HEK293 (cell line): ENCODE measurements around the gene CCDC28B.
A peak's percentile ranks its signal among the peaks of the same experiment; 100 is the strongest.

ENCODE experiments used
- CTCF ChIA-PET: fragments of 350-600 bp; formaldehyde crosslinking; extraction: SDS; loops from one replicate; lab custom pipeline; 2021; ENCODE audit warnings: antibody characterized with exemption; lab: Yijun Ruan, JAX
- POLR2A ChIA-PET: fragments of 300-600 bp; formaldehyde crosslinking; extraction: SDS; loops from one replicate; lab custom pipeline; 2020; ENCODE audit warnings: antibody characterized with exemption, inconsistent platforms; lab: Yijun Ruan, JAX
- H3K27ac ChIP-seq: fragments of 200-500 bp; sonication (Bioruptor generic); 2 replicates; pipeline ENCODE4 v1.5.1; 2014; ENCODE audit warnings: low read depth, low read length, control low read depth, inconsistent platforms; ENCODE audit errors: extremely low read depth
- H3K36me3 ChIP-seq, 2 experiments: fragments of 200-500 bp in 1 of 2; sonication (Bioruptor generic) in 1 of 2; 1 replicate in 1 of 2; 2 replicates in 1 of 2; pipeline ENCODE4 v1.5.1; 2014 to 2017; ENCODE audit warnings: inconsistent platforms in 2 of 2, low read length in 2 of 2; ENCODE audit not compliant: control insufficient read depth in 2 of 2, insufficient read depth in 1 of 2
- H3K4me1 ChIP-seq: fragments of 200-500 bp; sonication (Bioruptor generic); 2 replicates; pipeline ENCODE4 v1.5.1; 2014; ENCODE audit warnings: mild to moderate bottlenecking, low read length, inconsistent platforms; ENCODE audit not compliant: control insufficient read depth, insufficient read depth
- H3K4me3 ChIP-seq: 2 replicates; pipeline ENCODE4 v1.5.1; 2011; ENCODE audit warnings: low read depth, mild to moderate bottlenecking, control low read depth, low read length, moderate library complexity
- H3K9me3 ChIP-seq: fragments of 200-500 bp; sonication (Bioruptor generic); 2 replicates; pipeline ENCODE4 v1.5.1; 2014; ENCODE audit warnings: low read depth, low read length, inconsistent platforms; ENCODE audit not compliant: control insufficient read depth, insufficient read depth
- KLF1 ChIP-seq: fragments of 450-650 bp; formaldehyde crosslinking; IDR thresholded peaks from 2 replicates; pipeline ENCODE4 v1.5.1; 2016; ENCODE audit warnings: missing biosample characterization, missing genetic modification characterization
- PRDM1 ChIP-seq: fragments of 450-650 bp; formaldehyde crosslinking; IDR thresholded peaks from 2 replicates; pipeline ENCODE4; 2016; ENCODE audit warnings: missing biosample characterization, missing genetic modification characterization
- SP7 ChIP-seq: fragments of 450-650 bp; formaldehyde crosslinking; IDR thresholded peaks from 2 replicates; pipeline ENCODE4 v1.5.1; 2016; ENCODE audit warnings: missing biosample characterization, missing genetic modification characterization
- YY2 ChIP-seq: fragments of 450-650 bp; formaldehyde crosslinking; IDR thresholded peaks from 2 replicates; pipeline ENCODE4 v1.5.1; 2016; ENCODE audit warnings: missing biosample characterization, missing genetic modification characterization
- ZFP3 ChIP-seq: fragments of 450-650 bp; formaldehyde crosslinking; IDR thresholded peaks from 2 replicates; pipeline ENCODE4 v1.5.1; 2016; ENCODE audit warnings: low read depth, missing biosample characterization, missing genetic modification characterization
- ZNF10 ChIP-seq: fragments of 450-650 bp; formaldehyde crosslinking; IDR thresholded peaks from 2 replicates; pipeline ENCODE4 v1.5.1; 2017; ENCODE audit warnings: missing biosample characterization, missing genetic modification characterization
- ZNF416 ChIP-seq: fragments of 450-650 bp; formaldehyde crosslinking; IDR thresholded peaks from 2 replicates; pipeline ENCODE4 v1.5.1; 2016; ENCODE audit warnings: missing biosample characterization, missing genetic modification characterization
- ZNF514 ChIP-seq: fragments of 450-650 bp; formaldehyde crosslinking; IDR thresholded peaks from 2 replicates; pipeline ENCODE4 v1.5.1; 2016; ENCODE audit warnings: missing biosample characterization, missing genetic modification characterization
- ZNF521 ChIP-seq: fragments of 450-650 bp; formaldehyde crosslinking; IDR thresholded peaks from 2 replicates; pipeline ENCODE4 v1.5.1; 2017; ENCODE audit warnings: missing biosample characterization, mild to moderate bottlenecking, missing genetic modification characterization
- ZNF670 ChIP-seq: fragments of 450-650 bp; formaldehyde crosslinking; IDR thresholded peaks from 2 replicates; pipeline ENCODE4 v1.5.1; 2016; ENCODE audit warnings: missing biosample characterization, missing genetic modification characterization, low read depth
- ZNF830 ChIP-seq: fragments of 450-650 bp; IDR thresholded peaks from 2 replicates; pipeline ENCODE4 v1.5.0; 2018; ENCODE audit warnings: missing biosample characterization, missing genetic modification characterization, low read depth, mild to moderate bottlenecking, moderate library complexity
- TF ChIP-seq, protein P1 (sequence below): fragments of 450-650 bp; formaldehyde crosslinking; IDR thresholded peaks from 2 replicates; pipeline ENCODE4 v1.5.1; 2016; ENCODE audit warnings: missing biosample characterization, missing genetic modification characterization
- TF ChIP-seq, protein P2 (sequence below): fragments of 450-650 bp; formaldehyde crosslinking; IDR thresholded peaks from 2 replicates; pipeline ENCODE4 v1.5.1; 2016; ENCODE audit warnings: missing biosample characterization, missing genetic modification characterization
- TF ChIP-seq, protein P3 (sequence below): fragments of 450-650 bp; formaldehyde crosslinking; IDR thresholded peaks from 2 replicates; pipeline ENCODE4 v1.5.1; 2016; ENCODE audit warnings: missing biosample characterization, missing genetic modification characterization, borderline replicate concordance
- TF ChIP-seq, protein P4 (sequence below): fragments of 450-650 bp; formaldehyde crosslinking; IDR thresholded peaks from 2 replicates; pipeline ENCODE4 v1.5.1; 2016; ENCODE audit warnings: missing biosample characterization, missing genetic modification characterization
- TF ChIP-seq, protein P5 (sequence below): fragments of 450-650 bp; formaldehyde crosslinking; IDR thresholded peaks from 2 replicates; pipeline ENCODE4 v1.5.1; 2016; ENCODE audit warnings: missing biosample characterization, missing genetic modification characterization
- TF ChIP-seq, protein P6 (sequence below): fragments of 450-650 bp; formaldehyde crosslinking; IDR thresholded peaks from 2 replicates; pipeline ENCODE4 v1.5.1; 2016; ENCODE audit warnings: missing biosample characterization, missing genetic modification characterization

Gene CCDC28B

DNA sequence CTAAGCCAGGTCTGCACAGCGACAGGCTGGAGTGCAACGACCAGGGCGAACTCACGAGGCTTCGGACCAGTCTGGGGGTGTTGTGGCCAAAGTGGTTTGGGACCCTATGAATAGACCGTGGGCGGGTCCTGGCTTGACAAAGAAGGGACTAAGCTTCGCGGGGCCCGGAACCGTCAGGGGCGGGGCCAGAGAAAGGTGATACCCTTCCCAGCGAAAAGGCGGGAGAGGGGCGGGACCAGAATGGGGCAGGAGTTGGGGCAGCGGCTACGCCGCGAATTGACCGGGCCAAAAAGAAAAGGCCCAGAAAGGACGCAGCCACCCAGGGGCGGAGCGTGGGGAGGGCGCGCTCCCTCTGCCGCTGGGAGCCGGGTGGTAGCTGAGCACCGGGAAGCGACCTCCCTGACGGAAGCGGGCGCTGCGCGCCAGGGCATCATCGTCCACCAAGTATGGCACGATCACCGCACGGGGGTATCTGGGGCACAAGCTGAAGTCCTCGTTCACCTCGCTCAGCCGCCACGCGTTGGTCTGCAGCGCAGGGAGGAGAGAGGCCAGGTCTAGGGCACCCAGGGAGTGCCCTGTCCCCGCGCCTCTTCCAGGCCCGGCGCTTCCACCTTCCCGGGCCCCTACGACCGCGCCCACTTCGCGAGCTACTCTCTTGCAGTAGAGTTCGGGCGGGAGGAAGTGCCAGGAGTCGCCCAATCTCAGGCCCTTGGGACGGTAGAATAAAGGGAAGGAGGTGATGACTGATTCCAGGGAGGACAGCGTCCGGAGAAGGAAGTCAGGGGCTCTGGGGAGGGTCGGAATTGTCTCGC, 40.0 kb downstream of the CCDC28B start (continued):
- TF ChIP-seq, protein P1, sequence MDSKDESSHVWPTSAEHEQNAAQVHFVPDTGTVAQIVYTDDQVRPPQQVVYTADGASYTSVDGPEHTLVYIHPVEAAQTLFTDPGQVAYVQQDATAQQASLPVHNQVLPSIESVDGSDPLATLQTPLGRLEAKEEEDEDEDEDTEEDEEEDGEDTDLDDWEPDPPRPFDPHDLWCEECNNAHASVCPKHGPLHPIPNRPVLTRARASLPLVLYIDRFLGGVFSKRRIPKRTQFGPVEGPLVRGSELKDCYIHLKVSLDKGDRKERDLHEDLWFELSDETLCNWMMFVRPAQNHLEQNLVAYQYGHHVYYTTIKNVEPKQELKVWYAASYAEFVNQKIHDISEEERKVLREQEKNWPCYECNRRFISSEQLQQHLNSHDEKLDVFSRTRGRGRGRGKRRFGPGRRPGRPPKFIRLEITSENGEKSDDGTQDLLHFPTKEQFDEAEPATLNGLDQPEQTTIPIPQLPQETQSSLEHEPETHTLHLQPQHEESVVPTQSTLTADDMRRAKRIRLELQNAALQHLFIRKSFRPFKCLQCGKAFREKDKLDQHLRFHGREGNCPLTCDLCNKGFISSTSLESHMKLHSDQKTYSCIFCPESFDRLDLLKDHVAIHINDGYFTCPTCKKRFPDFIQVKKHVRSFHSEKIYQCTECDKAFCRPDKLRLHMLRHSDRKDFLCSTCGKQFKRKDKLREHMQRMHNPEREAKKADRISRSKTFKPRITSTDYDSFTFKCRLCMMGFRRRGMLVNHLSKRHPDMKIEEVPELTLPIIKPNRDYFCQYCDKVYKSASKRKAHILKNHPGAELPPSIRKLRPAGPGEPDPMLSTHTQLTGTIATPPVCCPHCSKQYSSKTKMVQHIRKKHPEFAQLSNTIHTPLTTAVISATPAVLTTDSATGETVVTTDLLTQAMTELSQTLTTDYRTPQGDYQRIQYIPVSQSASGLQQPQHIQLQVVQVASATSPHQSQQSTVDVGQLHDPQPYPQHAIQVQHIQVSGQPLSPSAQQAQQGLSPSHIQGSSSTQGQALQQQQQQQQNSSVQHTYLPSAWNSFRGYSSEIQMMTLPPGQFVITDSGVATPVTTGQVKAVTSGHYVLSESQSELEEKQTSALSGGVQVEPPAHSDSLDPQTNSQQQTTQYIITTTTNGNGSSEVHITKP (tag by site-specific recombination): peak; percentile 65
- no peak for TF ChIP-seq ZFP3 (tag by site-specific recombination)
- TF ChIP-seq, protein P2, sequence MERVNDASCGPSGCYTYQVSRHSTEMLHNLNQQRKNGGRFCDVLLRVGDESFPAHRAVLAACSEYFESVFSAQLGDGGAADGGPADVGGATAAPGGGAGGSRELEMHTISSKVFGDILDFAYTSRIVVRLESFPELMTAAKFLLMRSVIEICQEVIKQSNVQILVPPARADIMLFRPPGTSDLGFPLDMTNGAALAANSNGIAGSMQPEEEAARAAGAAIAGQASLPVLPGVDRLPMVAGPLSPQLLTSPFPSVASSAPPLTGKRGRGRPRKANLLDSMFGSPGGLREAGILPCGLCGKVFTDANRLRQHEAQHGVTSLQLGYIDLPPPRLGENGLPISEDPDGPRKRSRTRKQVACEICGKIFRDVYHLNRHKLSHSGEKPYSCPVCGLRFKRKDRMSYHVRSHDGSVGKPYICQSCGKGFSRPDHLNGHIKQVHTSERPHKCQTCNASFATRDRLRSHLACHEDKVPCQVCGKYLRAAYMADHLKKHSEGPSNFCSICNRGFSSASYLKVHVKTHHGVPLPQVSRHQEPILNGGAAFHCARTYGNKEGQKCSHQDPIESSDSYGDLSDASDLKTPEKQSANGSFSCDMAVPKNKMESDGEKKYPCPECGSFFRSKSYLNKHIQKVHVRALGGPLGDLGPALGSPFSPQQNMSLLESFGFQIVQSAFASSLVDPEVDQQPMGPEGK (tag by site-specific recombination): peak; percentile 36; the same call in 1 of the 2 replicates
- TF ChIP-seq ZNF514: no peak
- TF ChIP-seq ZNF670 (tag by site-specific recombination): no peak
- TF ChIP-seq PRDM1 (tag by site-specific recombination): no peak

DNA sequence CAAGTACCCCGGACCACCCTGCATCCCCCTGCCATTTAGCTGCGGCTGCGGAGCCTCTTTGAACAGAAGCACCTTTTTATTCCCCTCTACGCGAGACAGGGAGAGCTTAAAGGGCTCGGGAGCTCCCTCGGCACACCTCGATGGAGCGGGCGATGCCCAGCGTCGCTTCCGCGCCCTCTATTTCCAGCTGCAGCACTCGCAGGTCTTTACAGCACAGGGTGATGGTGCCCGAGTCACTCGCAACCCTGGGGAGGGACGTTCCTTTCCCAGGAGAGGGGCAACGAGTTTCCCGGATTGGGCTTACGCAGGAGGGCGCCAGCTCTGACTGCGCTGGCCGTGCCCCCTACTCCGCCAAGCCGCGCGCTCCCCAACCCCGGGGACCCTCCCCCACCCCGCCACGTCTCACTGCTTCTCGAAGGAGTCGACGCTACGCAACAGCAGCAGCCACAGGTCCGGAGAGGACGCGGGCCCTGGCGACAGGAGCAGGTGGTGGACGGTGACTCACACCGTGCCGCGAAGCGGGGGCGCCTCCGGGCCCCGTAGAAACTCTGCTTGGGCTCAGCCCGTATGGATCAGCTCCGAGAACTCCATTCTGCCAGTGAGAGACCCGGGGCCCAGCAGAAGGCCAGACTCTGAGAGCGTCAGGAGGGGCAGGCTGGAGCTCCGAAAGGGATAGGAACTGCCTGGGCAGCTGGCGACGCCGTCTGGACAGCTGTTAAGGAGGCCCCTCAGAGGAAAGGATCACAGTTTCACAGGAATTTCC, 40.8 kb downstream of the CCDC28B start:
- no peaks in the 10 kb centered on the region for H3K4me1 ChIP-seq
- no peaks in the 10 kb centered on the region for H3K36me3 ChIP-seq
- ChIA-PET POLR2A (interaction anchor here (0.6 to 1.6 kb wide), 3 partner anchors 10 to 62 kb away, joined by 3 to 6 read pairs (median 5); partner anchors contain the start of gene TXLNA), CTCF (interaction anchor here (0.6 to 5.9 kb wide), 4 partner anchors 7 to 13 kb away, joined by 3 to 33 read pairs (median 4); partner anchors contain the start of gene FAM167B)
- no peak overlapping the region for H3K27ac ChIP-seq
- no peaks in the 10 kb centered on the region for H3K9me3 ChIP-seq
- no peak overlapping the region for H3K4me3 ChIP-seq
- TF ChIP-seq ZNF416 (tag by site-specific recombination) (no peak), ZNF10 (no peak), ZNF521 (tag by site-specific recombination) (no peak), ZNF830 (tag by site-specific recombination) (no peak), YY2 (no peak), KLF1 (no peak), SP7 (tag by site-specific recombination) (no peak)
- TF ChIP-seq, protein P3, sequence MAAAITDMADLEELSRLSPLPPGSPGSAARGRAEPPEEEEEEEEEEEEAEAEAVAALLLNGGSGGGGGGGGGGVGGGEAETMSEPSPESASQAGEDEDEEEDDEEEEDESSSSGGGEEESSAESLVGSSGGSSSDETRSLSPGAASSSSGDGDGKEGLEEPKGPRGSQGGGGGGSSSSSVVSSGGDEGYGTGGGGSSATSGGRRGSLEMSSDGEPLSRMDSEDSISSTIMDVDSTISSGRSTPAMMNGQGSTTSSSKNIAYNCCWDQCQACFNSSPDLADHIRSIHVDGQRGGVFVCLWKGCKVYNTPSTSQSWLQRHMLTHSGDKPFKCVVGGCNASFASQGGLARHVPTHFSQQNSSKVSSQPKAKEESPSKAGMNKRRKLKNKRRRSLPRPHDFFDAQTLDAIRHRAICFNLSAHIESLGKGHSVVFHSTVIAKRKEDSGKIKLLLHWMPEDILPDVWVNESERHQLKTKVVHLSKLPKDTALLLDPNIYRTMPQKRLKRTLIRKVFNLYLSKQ (tag by site-specific recombination): no peak
- TF ChIP-seq, protein P4, sequence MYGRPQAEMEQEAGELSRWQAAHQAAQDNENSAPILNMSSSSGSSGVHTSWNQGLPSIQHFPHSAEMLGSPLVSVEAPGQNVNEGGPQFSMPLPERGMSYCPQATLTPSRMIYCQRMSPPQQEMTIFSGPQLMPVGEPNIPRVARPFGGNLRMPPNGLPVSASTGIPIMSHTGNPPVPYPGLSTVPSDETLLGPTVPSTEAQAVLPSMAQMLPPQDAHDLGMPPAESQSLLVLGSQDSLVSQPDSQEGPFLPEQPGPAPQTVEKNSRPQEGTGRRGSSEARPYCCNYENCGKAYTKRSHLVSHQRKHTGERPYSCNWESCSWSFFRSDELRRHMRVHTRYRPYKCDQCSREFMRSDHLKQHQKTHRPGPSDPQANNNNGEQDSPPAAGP: no peak
- TF ChIP-seq, protein P5, sequence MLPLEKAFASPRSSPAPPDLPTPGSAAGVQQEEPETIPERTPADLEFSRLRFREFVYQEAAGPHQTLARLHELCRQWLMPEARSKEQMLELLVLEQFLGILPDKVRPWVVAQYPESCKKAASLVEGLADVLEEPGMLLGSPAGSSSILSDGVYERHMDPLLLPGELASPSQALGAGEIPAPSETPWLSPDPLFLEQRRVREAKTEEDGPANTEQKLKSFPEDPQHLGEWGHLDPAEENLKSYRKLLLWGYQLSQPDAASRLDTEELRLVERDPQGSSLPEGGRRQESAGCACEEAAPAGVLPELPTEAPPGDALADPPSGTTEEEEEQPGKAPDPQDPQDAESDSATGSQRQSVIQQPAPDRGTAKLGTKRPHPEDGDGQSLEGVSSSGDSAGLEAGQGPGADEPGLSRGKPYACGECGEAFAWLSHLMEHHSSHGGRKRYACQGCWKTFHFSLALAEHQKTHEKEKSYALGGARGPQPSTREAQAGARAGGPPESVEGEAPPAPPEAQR (tag by site-specific recombination): no peak
- TF ChIP-seq, protein P6, sequence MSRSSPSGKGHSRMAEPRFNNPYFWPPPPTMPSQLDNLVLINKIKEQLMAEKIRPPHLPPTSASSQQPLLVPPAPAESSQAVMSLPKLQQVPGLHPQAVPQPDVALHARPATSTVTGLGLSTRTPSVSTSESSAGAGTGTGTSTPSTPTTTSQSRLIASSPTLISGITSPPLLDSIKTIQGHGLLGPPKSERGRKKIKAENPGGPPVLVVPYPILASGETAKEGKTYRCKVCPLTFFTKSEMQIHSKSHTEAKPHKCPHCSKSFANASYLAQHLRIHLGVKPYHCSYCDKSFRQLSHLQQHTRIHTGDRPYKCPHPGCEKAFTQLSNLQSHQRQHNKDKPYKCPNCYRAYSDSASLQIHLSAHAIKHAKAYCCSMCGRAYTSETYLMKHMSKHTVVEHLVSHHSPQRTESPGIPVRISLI (tag by site-specific recombination): no peak
